ENCODE measurements around the gene FBN2.

FBN2 gene

GRCh38 chr5:128538000-128538249 is at the start of gene FBN2:
Gene FBN2 (minus strand): TSS chr5:128538245. CDS start chr5:128537603, 642 bp downstream.
- FAIRE-seq (no peak), DNase-seq (ENCODE audit: insufficient read length, low spot score) (no peak)

GRCh38 chr5:128587275-128587674 is 49.2 kb upstream of the FBN2 start:
- no peak for FAIRE-seq
- DNase-seq (ENCODE audit: insufficient read length, low spot score): no peak

- FAIRE-seq (no peak), DNase-seq (ENCODE audit: insufficient read length, low spot score) (no peak)
These were observed 48.8 kb upstream of the FBN2 start for GRCh38 chr5:128586848-128587247.

GRCh38 chr5:128579639-128580038 is 41.6 kb upstream of the FBN2 start:
- DNase-seq (ENCODE audit: insufficient read length, low spot score) (no peak), FAIRE-seq (no peak)

- DNase-seq (ENCODE audit: insufficient read length, low spot score) (no peak), FAIRE-seq (no peak)
These were observed 41.0 kb upstream of the FBN2 start for GRCh38 chr5:128579093-128579492.

- FAIRE-seq (no peak), DNase-seq (ENCODE audit: insufficient read length, low spot score) (no peak)
These were observed 36.0 kb upstream of the FBN2 start for GRCh38 chr5:128574041-128574440.

GRCh38 chr5:128572930-128573319 is 34.9 kb upstream of the FBN2 start:
- FAIRE-seq (no peak), DNase-seq (ENCODE audit: insufficient read length, low spot score) (no peak)

GRCh38 chr5:128572051-128572929 is 34.2 kb upstream of the FBN2 start:
- FAIRE-seq (no peak), DNase-seq (ENCODE audit: insufficient read length, low spot score) (no peak)

- FAIRE-seq: no peak
- no peak for DNase-seq (ENCODE audit: insufficient read length, low spot score)
These were observed 28.1 kb upstream of the FBN2 start for GRCh38 chr5:128566178-128566577.

GRCh38 chr5:128559300-128560297 is 21.6 kb upstream of the FBN2 start:
- no peak for DNase-seq (ENCODE audit: insufficient read length, low spot score)
- FAIRE-seq: no peak

- no peak for FAIRE-seq
- DNase-seq (ENCODE audit: insufficient read length, low spot score): no peak
These were observed 15.7 kb upstream of the FBN2 start for GRCh38 chr5:128553747-128554146.

- FAIRE-seq (no peak), DNase-seq (ENCODE audit: insufficient read length, low spot score) (no peak)
These were observed 13.4 kb upstream of the FBN2 start for GRCh38 chr5:128551476-128551875.

GRCh38 chr5:128549496-128549895 is 11.5 kb upstream of the FBN2 start:
- FAIRE-seq: no peak
- no peak for DNase-seq (ENCODE audit: insufficient read length, low spot score)

- no peak for DNase-seq (ENCODE audit: insufficient read length, low spot score)
- FAIRE-seq: no peak
These were observed 8.7 kb upstream of the FBN2 start for GRCh38 chr5:128546658-128547281.

- FAIRE-seq (no peak), DNase-seq (ENCODE audit: insufficient read length, low spot score) (no peak)
These were observed 3.3 kb upstream of the FBN2 start for GRCh38 chr5:128541385-128541784.

GRCh38 chr5:128539038-128539429 is 989 bp upstream of the FBN2 start:
- DNase-seq (ENCODE audit: insufficient read length, low spot score) (no peak), FAIRE-seq (no peak)

- FAIRE-seq (no peak), DNase-seq (ENCODE audit: insufficient read length, low spot score) (no peak)
These were observed 399 bp upstream of the FBN2 start for GRCh38 chr5:128538250-128539037.

GRCh38 chr5:128537221-128537999 is 635 bp downstream of the FBN2 start:
- no peak for FAIRE-seq

GRCh38 chr5:128536254-128537220 is 1.5 kb downstream of the FBN2 start:
- FAIRE-seq (no peak), DNase-seq (ENCODE audit: insufficient read length, low spot score) (no peak)

More at GRCh38 chr5:128537221-128537999, 635 bp downstream of the FBN2 start:
- no peak for DNase-seq (ENCODE audit: insufficient read length, low spot score)

Data from GM19239 (cell line).